ENCODE data around the gene FERMT2.
"Not testable (repeated sequence)": the region's sequence is repeated elsewhere in the genome, so short reads cannot be mapped to it uniquely, and the experiment has no call there.

FERMT2 gene

DNA sequence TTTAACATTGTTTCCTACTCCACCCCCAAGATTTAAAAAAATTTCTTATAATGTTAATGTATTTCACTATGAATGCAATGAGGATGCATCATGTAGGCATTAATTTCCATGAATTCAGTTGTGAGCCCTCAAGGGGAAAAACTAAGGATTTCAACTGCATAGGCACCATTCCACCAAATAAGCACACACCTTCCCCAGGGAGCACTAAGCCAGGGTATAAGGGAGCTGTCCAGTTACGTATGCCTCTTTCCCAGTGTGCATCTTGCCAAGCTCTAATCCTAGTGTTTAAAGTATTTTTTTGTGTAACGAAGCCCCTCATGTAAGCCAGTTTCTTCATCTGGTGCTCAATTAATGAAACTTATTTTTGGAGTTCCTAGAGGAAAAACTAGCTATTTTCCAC lies 6.6 kb downstream of the FERMT2 start:
- DNase-seq (ENCODE audit: low spot score): no peak

DNA sequence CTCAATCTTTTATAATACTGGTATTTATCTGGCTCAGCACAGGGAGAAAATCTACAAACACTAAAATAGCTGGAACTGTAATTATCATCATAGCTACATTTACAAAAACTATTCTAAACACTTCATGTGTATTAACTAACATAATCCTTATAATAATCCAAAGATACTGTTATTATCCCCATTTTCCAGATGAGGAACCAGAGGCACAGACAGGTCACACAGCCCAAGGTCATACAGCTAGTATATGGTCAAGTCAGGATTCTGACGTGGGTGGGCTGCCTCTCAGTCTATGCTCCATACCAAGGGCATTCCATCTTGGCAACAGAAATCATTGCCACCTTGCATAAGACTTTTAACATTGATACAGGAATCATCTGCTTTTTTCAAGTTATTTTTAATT lies 11.4 kb downstream of the FERMT2 start:
- no peak for DNase-seq (ENCODE audit: low spot score)

DNA sequence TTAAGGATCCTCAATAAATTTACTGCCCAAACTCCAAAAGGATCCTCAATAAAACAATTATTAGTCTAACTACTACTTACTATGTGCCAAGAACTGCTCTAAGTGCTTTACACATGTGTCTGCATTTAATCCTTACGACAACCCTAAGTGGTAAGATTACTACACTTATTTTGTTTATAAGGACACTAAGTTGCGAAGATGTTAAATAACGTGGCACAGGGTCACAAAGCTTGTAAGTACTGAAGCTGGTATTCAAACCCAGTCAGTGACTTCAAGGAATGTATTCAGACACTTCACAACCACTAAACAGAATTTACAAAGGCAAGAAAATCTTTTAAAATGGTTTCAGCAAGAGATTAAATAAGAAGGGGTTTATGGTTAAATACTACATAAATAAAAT lies 13.0 kb downstream of the FERMT2 start:
- DNase-seq (ENCODE audit: low spot score): no peak

DNA sequence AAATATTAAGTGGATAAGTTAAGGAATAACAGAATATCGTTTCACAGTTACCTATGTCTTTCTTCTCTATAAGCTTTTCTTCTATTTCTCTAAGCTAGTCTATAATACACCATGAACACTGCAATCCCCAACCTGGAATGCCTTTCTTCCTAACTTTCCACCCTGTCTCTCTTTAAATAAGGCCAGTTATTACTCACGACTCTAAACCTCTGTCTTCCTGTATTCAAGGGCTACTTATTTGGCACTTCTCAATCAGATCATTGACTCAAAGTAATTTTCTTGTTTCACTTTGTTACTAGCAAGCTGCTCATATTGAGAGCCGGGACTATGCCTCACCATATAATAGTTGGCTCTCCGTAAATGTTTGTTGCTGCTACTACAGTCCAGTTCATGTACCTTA lies 13.5 kb downstream of the FERMT2 start:
- DNase-seq (ENCODE audit: low spot score): no peak

DNA sequence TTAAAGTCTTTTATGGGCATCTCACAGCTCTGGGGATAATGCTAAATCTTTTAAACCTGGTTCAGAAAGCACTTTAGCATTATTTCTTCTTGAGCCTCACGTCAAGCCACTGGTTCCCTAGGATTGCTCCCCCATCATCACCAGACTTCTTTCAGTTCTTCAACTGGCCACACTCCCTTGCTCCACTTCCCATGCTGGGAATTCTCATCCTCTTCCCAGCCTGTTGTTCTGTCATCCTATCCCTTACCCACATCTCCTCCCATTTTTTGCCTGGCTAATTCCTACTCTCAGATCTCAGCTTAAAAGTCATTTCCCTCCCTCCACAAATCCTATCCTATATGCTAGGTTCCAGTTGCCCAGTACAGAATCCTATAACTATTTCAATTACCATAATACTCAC lies 14.4 kb downstream of the FERMT2 start:
- DNase-seq (ENCODE audit: low spot score): no peak

DNA sequence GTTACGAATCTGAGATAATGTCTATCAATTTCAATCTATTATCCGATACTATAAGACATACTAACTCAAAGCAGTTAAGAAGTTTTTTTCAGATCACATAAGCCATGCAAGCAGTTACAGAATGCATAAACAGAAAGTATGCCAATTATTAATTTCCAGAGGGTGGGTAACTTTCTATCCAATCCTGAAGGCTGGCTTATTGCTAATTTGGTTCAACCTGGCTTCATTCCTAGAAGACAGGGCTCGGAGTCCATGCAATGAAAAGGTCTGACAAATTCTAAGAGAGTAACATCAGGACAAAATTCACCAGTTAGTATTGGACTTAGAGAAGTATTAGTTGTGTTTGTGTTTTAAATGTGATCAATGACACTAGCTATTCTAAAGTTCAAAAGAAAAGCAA lies 15.0 kb downstream of the FERMT2 start:
- no peak for DNase-seq (ENCODE audit: low spot score)

DNA sequence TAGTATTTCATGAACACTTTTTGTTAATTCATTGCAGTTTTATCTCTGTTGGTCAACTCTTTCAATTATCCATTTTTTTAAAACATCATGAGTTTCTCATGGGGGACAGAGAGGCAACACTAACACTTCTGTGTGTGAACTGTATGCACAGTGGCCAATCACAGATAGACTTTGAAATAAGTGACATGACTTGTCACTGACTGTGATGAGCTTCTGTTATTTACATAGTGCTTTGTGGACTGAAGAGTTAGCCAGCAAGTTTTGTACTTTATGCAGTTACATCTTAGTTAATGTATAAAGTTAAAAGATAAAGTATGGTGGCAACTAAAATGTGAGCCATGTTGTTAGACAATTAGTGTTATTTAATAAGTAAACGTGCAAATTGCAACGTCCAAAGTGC lies 16.1 kb downstream of the FERMT2 start:
- DNase-seq (ENCODE audit: low spot score): no peak

DNA sequence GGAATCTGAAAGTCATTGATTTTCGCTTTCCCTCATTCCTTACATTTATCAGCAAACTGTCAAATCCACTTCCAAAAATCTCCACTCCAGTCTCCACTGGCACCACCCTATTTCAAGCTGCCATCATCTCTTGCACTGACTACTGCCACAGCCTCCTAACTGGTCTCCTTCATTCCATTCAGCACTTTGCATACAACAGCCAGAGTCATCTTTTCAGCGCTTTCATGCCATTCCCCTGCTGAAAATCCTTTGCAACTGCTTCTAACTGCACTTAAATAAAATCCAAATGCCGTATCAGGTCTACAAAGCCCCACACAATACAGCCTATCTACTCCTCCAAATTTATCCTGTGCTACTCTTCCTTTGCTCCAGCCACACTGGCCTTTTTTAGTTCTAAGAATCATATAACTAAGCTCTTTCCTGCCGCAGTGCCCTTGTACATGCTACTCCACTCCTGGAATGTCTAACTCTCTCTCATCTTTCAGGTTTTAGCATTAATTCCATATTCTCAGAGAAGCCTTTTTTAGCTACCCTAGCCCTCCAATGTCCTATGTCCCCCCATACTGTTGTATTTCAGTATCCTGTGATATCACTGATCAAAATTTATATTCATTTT lies 21.6 kb downstream of the FERMT2 start:
- no peak for DNase-seq (ENCODE audit: low spot score)

DNA sequence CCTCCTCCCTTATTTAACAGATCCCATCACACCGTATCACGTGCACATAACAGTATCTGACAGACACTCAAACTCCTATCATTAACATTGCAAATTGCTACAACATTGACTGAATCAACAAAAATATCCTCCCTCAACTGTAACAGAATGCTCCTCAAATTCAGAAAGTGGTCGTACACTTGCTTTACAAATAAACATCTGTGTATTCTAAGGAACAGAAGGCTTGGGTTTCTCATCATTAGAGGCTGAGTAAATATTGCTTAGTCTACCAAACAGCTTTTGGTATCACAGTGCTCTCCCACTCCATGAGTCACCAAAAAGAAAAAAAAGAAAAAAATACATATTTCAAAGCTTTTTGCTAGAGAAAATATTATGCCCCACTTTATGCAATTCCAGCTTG lies 23.9 kb downstream of the FERMT2 start:
- no peak for DNase-seq (ENCODE audit: low spot score)

DNA sequence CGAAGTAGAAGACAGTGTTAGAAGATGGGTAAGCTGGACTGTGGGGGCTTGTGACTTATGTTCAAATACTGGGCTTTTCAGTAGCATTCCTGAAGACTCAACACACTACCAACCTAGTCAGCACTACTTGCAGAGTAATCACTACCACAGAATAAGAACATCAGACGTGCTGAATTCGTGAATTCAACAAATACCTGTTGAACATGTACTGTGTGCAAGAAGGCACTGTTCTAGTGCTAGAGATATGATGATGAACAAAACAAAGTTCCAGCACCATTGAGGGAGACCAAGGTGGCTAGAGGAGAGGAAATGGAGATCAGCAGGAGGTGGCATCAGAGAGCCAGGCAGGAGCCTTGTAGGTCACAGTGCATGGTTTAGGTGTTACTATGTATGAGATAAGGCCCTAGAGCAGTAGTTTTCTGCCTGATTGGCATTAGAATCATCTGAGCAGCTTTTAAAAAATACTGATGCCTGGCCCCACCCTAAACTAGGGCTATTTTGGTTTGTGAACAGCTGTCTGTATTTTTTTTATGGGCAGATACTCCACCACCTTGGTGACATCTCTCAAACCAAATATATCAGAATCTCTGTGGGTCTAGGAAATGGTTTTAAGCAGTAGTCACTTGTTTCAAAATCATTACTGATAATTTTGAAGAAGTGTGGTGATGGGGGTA lies 26.8 kb downstream of the FERMT2 start:
- peak; percentile 16 for DNase-seq (ENCODE audit: low spot score)

DNA sequence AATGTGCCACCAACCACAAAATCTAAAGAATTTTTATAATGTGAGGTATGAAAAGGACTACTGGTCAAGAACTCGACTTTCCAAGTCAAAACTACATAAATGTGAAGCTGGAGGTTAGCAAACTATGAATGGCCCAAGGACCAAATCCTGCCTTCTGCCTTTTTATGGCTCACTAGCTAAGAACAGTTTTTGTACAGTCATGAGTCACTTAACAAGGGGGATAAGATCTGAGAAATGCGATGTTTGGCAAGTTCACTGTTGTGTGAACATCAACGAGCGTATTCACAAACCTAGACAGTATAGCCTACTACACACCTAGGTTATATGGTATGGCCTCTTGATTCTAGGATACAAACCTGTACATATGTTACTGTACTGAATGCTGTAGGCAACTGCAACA lies 28.2 kb downstream of the FERMT2 start:
- DNase-seq (ENCODE audit: low spot score): no peak

DNA sequence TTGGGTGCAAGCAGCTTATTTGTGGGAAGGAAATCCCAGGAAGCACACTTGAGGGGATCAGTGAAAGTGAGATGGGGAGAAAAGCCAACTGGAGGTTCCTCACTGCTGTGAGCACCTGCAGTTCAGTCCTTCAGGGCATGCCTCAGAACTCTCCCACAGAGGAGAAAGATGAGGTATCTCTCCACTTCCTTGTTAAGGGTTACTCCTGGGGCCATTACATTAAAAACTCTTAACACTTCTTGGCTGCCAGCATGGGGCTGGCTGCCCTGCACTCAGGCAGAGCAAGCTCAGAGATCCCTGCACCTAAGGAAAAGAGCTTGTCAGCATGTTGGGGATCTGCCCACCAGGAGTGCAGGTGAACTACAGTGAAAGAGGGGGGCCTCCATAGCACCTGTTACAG lies 28.8 kb downstream of the FERMT2 start:
- no peak for DNase-seq (ENCODE audit: low spot score)

DNA sequence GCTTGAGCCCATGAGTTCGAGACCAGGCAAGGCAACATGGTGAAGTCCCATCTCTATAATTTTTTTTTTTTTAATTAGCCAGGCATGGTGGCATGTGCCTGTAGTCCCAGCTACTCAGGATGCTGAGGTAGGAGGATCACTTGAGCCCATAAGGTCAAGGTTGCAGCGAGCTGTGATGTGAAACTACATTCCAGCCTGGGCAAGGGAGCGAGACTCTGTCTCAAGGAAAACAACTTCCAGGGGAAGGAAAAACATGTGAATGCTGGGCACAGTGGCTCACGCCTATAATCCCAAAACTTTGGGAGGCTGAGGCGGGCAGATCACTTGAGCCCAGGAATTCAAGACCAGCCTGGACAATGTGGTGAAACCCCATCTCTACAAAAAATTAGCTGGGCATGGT lies 30.4 kb downstream of the FERMT2 start:
- not testable (repeated sequence) for DNase-seq (ENCODE audit: low spot score)

DNA sequence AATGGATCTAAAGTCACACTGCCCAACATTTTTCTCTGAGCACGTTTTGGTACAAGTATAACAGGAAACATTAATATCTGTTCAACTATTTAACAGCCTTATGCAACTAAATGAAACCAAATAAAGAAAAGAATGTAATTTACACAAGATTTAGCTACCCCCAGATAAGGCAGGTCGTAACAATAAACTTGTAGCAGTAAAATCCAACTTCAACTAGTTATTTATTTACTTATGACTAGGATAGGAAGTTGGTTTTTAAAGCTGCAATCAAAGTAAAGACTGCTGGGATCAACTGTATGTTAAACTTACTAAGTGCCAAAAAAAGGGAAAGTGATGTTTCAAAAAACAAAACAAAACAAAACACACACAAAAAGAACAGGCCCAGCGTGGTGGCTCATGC lies 30.9 kb downstream of the FERMT2 start:
- no peak for DNase-seq (ENCODE audit: low spot score)

DNA sequence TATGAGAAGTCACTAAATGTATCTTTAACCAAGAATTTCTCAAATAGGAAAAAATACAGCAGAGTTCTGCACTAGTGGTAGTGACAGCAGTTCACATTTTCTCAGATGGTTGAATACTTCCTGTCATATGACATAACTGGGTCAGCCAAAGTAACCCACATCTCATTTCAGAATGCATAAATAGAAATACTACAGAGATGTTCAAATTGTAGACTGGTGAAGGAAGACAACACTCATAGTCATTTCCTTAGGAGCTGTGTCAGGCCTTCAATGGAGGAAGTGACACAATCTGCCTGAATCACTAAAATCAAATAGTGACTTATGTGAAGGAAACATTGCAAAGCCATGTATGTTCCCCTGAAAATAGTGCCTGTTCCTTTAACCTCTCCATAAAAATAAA lies 32.4 kb downstream of the FERMT2 start:
- DNase-seq (ENCODE audit: low spot score): no peak

DNA sequence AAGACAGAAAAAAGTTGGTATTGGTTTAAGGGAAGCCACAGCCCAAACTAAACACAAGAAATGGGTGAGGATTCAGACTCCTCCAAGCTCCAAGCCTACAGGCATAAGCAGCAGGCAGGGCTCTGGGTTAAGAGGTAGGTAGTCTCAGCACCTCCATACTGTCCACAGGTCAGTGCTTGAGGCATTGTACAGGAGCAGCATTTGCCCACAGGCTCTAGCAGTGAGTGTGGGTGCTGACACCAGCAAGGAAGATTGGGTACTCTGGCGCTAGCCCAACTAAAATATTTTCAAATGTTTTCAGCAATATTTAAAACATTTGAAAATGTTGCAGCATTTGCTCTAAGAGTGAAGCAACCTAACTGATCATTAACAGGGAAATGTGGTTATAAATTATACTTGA lies 33.1 kb downstream of the FERMT2 start:
- DNase-seq (ENCODE audit: low spot score): no peak

DNA sequence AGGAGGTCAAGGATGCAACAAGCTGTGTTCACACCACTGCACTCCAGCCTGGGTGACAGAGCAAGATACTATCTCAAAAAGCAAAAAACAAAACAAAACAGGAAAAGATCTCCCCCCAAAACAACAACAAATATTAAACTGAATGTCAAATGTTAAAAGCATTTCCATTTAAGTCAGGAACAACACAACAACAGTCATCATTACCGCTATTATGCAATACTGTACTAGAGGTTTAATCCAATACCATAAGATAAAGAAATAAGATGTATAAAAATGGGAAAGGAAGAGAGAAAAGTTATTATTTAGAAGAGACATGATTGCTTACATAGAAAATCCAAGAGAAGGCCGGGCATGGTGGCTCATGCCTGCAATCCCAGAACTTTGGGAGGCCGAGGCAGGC lies 36.6 kb downstream of the FERMT2 start:
- DNase-seq (ENCODE audit: low spot score): no peak

DNA sequence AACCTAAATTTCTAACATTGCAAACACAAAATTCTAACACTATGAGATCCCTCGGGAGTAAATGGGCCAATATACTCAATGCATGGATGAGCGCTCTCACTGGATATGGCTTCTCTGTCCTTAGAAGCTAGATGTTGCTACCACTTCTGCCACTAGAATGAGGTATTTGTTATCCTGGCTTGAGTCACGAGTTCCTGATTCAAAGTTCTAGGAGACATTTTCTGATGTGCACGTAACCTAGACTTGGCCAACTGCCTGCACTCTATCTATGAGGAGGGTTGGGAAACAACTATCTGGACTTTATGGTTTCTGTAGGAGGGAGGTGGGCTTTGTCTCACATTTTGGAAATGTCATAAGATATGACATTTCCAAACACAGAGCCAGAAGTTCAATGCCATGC lies 37.6 kb downstream of the FERMT2 start:
- no peak for DNase-seq (ENCODE audit: low spot score)

DNA sequence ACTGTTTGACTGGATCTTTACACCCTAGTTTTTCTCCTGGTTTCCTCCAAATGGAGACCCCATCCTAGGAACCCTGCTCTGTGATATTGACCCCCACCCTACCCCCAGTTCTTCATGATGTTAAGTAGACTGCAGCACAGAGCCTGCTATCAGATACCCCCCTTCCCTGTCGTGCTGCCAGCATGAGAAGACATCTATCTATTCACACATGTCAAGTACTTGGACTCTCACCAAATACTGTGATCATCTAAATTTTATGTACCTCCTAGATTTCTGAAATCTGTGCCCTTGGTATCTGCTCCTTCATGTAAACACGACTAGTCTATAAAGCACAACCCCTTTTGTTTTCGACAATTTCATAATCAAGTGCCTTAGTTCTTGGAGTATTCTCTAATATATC lies 38.9 kb downstream of the FERMT2 start:
- DNase-seq (ENCODE audit: low spot score): no peak

DNA sequence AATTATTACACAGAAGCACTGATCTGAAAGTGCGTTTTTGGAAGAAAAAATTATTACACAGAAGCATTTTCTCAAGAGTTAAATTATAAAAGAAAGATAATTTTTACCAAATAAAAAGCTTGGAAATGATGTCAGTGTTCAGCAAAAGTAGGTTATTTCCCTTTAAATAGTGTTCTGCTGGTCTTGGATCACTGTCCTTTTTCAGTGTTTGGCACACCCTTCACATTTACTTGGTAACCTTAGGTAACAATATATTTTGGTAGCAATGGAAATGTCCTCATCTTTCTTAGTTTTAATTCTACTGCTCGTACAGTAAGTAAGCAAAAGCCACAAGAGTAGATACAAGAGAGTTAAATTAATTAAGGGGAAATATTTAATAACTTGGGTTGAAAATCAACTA lies 40.3 kb downstream of the FERMT2 start:
- DNase-seq (ENCODE audit: low spot score): no peak

DNA sequence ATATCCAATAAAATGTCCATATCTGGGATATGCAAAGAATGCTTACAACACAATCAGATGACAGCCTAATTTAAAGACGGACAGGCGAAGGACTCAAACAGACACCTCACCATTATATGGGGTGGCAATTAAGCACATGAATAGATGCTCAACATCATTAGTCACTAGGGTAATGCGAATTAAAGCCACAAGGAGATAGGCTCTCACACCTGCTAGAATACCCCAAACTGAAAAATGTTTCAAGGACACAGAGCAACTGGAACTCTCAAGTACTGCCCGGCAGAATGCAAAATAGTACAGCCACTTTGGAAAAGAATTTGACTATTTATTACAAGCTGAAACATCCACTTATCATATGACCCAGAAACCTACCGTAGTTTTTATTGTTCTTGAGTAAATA lies 42.9 kb downstream of the FERMT2 start:
- DNase-seq (ENCODE audit: low spot score): no peak

DNA sequence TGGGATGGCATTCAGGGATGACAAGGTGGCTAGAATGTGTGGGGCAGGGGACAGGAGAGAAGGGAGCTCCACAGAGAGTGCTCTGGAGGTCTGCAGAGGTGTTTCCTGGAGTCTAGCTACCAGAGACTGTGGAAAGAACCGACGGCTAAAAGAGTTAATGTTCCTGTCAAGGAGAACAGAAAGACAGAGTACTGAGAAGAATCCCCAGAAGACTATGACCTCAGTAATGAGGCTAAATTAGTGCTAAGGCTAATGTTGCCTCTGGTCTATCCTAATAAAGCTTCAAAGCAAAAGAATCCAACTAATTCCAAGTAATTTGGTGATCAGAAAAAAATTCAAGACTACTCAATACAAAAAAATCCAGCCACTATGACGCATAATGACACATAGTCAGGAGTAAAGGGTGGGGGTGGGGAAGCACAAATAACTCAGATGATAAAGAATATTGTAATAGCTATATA lies 44.7 kb downstream of the FERMT2 start:
- no peak for DNase-seq (ENCODE audit: low spot score)

DNA sequence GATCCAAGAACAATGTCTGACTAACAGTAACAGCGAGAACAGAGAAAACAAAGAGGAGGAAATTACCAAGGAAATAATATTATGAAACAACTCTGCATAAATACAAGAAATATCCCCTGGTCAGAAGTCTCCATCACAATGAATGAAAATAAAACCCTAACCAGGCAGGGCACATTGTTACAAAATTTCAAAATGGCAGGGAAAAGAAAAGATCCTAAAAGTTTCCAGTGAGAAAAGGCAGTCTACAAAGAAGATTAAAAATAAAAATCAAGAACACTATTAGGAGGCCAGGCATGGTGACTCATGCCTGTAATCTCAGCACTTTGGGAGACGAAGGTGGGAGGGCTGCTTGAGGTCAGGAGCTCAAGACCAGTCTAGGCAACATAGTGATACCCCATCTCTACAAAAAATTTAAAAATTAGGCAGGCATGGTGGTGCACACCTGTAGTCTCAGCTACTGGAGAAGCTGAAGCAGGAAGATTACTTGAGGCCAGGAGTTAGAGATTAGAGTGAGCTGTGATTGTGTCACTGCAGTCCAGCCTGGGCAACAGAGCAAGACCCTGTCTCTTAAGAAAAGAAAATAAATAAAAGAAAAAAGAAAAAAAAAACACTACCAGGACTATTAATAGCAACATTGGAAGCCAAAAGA lies 47.8 kb downstream of the FERMT2 start:
- no peak for DNase-seq (ENCODE audit: low spot score)

Data from hematopoietic multipotent progenitor cell treated with erythropoietin and hydrocortisone succinate and interleukin-3 and kit ligand, for 15 days (in vitro differentiated cells).